Neuron (in vitro differentiated cells): Measurements from ENCODE around the gene DTWD1.
"Not testable (repeated sequence)": the region's sequence is repeated elsewhere in the genome, so short reads cannot be mapped to it uniquely, and the experiment has no call there.

ENCODE experiments used
- H2AFZ ChIP-seq: one replicate; pipeline ENCODE4 v1.6.1; 2013; ENCODE audit warnings: low read depth, mild to moderate bottlenecking, inconsistent platforms, low read length, moderate library complexity
- H3K27me3 ChIP-seq: one replicate; pipeline ENCODE4 v1.6.1; 2013; ENCODE audit warnings: low read length; ENCODE audit not compliant: insufficient read depth
- H3K36me3 ChIP-seq: one replicate; pipeline ENCODE4 v1.6.1; 2013; ENCODE audit warnings: low read length; ENCODE audit not compliant: insufficient read depth
- H3K4me1 ChIP-seq: one replicate; pipeline ENCODE4 v1.6.1; 2013; ENCODE audit warnings: low read length; ENCODE audit not compliant: insufficient read depth
- H3K4me3 ChIP-seq: 2 replicates; pipeline ENCODE4 v1.5.1; 2013; ENCODE audit warnings: mild to moderate bottlenecking, low read length, moderate library complexity
- H3K9me3 ChIP-seq: one replicate; pipeline ENCODE4 v1.6.1; 2013; ENCODE audit warnings: low read length

DTWD1 gene

GRCh38 chr15:49656734-49657133 lies 35.9 kb downstream of the DTWD1 start:
- Histone ChIP-seq H3K27me3 (no peaks in the 10 kb centered on the region), H3K4me1 (no peaks in the 10 kb centered on the region), H3K9me3 (peaks cover 9% of the 10 kb centered on the region), H3K4me3 (no peak overlapping the region), H2AFZ (no peak overlapping the region), H3K36me3 (no peaks in the 10 kb centered on the region)

- H3K4me3 ChIP-seq: no peak overlapping the region
- no peaks in the 10 kb centered on the region for H3K9me3 ChIP-seq
- H3K4me1 ChIP-seq: peaks cover 5% of the 10 kb centered on the region
- H2AFZ ChIP-seq: no peak overlapping the region
- H3K36me3 ChIP-seq: no peaks in the 10 kb centered on the region
- no peaks in the 10 kb centered on the region for H3K27me3 ChIP-seq
Observed at GRCh38 chr15:49664716-49665115, 43.9 kb downstream of the DTWD1 start.

GRCh38 chr15:49666486-49666885 lies 45.6 kb downstream of the DTWD1 start:
- peaks cover 16% of the 10 kb centered on the region for H3K4me1 ChIP-seq
- H2AFZ ChIP-seq, H3K27me3 ChIP-seq, H3K4me3 ChIP-seq, H3K9me3 ChIP-seq, H3K36me3 ChIP-seq: not testable (repeated sequence)

GRCh38 chr15:49669288-49669687 lies 48.4 kb downstream of the DTWD1 start:
- H3K36me3 ChIP-seq: no peaks in the 10 kb centered on the region
- no peak overlapping the region for H2AFZ ChIP-seq
- H3K4me1 ChIP-seq: peaks cover 16% of the 10 kb centered on the region
- H3K4me3 ChIP-seq: no peak overlapping the region
- no peaks in the 10 kb centered on the region for H3K27me3 ChIP-seq
- H3K9me3 ChIP-seq: no peaks in the 10 kb centered on the region

- Histone ChIP-seq H2AFZ (no peak overlapping the region), H3K9me3 (no peaks in the 10 kb centered on the region), H3K4me1 (peaks cover 22% of the 10 kb centered on the region), H3K4me3 (no peak overlapping the region), H3K27me3 (no peaks in the 10 kb centered on the region), H3K36me3 (no peaks in the 10 kb centered on the region)
Observed at GRCh38 chr15:49673861-49674260, 53.0 kb downstream of the DTWD1 start.

GRCh38 chr15:49674370-49674769 lies 53.5 kb downstream of the DTWD1 start:
- Histone ChIP-seq H3K4me3 (no peak overlapping the region), H3K36me3 (no peaks in the 10 kb centered on the region), H3K27me3 (no peaks in the 10 kb centered on the region), H3K4me1 (peaks cover 20% of the 10 kb centered on the region), H3K9me3 (no peaks in the 10 kb centered on the region), H2AFZ (no peak overlapping the region)

- no peaks in the 10 kb centered on the region for H3K9me3 ChIP-seq
Observed at GRCh38 chr15:49675041-49675440, 54.2 kb downstream of the DTWD1 start.

GRCh38 chr15:49678655-49679054 lies 57.8 kb downstream of the DTWD1 start:
- no peak overlapping the region for H3K4me3 ChIP-seq
- H3K9me3 ChIP-seq: no peaks in the 10 kb centered on the region
- H2AFZ ChIP-seq: no peak overlapping the region
- no peaks in the 10 kb centered on the region for H3K27me3 ChIP-seq
- peaks cover 6% of the 10 kb centered on the region for H3K4me1 ChIP-seq
- no peaks in the 10 kb centered on the region for H3K36me3 ChIP-seq

More at GRCh38 chr15:49675041-49675440, 54.2 kb downstream of the DTWD1 start:
- Histone ChIP-seq H3K27me3 (no peaks in the 10 kb centered on the region), H3K4me3 (no peak overlapping the region), H2AFZ (no peak overlapping the region), H3K4me1 (peaks cover 14% of the 10 kb centered on the region), H3K36me3 (no peaks in the 10 kb centered on the region)

GRCh38 chr15:49686599-49686998 lies 65.8 kb downstream of the DTWD1 start:
- Histone ChIP-seq H2AFZ (no peak overlapping the region), H3K9me3 (no peaks in the 10 kb centered on the region), H3K36me3 (no peaks in the 10 kb centered on the region), H3K4me3 (no peak overlapping the region), H3K27me3 (no peaks in the 10 kb centered on the region), H3K4me1 (no peaks in the 10 kb centered on the region)

GRCh38 chr15:49688135-49688790 lies 67.4 kb downstream of the DTWD1 start:
- Histone ChIP-seq H3K4me3 (no peak overlapping the region), H3K36me3 (no peaks in the 10 kb centered on the region), H3K27me3 (no peaks in the 10 kb centered on the region), H3K9me3 (no peaks in the 10 kb centered on the region), H2AFZ (no peak overlapping the region), H3K4me1 (no peaks in the 10 kb centered on the region)

- Histone ChIP-seq H3K27me3 (no peaks in the 10 kb centered on the region), H3K4me3 (no peak overlapping the region), H3K4me1 (no peaks in the 10 kb centered on the region), H3K9me3 (no peaks in the 10 kb centered on the region), H3K36me3 (no peaks in the 10 kb centered on the region), H2AFZ (peak overlapping the region; percentile 48)
Observed at GRCh38 chr15:49692514-49693090, 71.8 kb downstream of the DTWD1 start.

GRCh38 chr15:49693498-49693897 lies 72.7 kb downstream of the DTWD1 start:
- Histone ChIP-seq H3K4me1 (no peaks in the 10 kb centered on the region), H2AFZ (peak overlapping the region; percentile 48), H3K9me3 (no peaks in the 10 kb centered on the region), H3K4me3 (no peak overlapping the region), H3K36me3 (no peaks in the 10 kb centered on the region), H3K27me3 (no peaks in the 10 kb centered on the region)

- H3K9me3 ChIP-seq: no peaks in the 10 kb centered on the region
- H2AFZ ChIP-seq: no peak overlapping the region
- no peak overlapping the region for H3K4me3 ChIP-seq
- no peaks in the 10 kb centered on the region for H3K36me3 ChIP-seq
- no peaks in the 10 kb centered on the region for H3K27me3 ChIP-seq
- no peaks in the 10 kb centered on the region for H3K4me1 ChIP-seq
Observed at GRCh38 chr15:49696433-49696832, 75.6 kb downstream of the DTWD1 start.

- H3K4me1 ChIP-seq: no peaks in the 10 kb centered on the region
- H3K36me3 ChIP-seq: no peaks in the 10 kb centered on the region
- no peaks in the 10 kb centered on the region for H3K27me3 ChIP-seq
- H3K4me3 ChIP-seq: no peak overlapping the region
- H3K9me3 ChIP-seq: no peaks in the 10 kb centered on the region
- H2AFZ ChIP-seq: no peak overlapping the region
Observed at GRCh38 chr15:49697121-49697520, 76.3 kb downstream of the DTWD1 start.
